GM12873 (cell line): ENCODE results near the gene EFCAB14.

Source experiments
- CTCF ChIP-seq: IDR thresholded peaks from 2 replicates; pipeline ENCODE4 v1.5.1; 2012; ENCODE audit warnings: low read depth, mild to moderate bottlenecking, moderate library complexity, low read length, control low read depth; ENCODE audit not compliant: insufficient read depth; ENCODE audit errors: missing control alignments

Gene EFCAB14

GRCh38 chr1:46697053-46697452 is 21.9 kb downstream of the EFCAB14 start:
- no peak for TF ChIP-seq CTCF

DNA sequence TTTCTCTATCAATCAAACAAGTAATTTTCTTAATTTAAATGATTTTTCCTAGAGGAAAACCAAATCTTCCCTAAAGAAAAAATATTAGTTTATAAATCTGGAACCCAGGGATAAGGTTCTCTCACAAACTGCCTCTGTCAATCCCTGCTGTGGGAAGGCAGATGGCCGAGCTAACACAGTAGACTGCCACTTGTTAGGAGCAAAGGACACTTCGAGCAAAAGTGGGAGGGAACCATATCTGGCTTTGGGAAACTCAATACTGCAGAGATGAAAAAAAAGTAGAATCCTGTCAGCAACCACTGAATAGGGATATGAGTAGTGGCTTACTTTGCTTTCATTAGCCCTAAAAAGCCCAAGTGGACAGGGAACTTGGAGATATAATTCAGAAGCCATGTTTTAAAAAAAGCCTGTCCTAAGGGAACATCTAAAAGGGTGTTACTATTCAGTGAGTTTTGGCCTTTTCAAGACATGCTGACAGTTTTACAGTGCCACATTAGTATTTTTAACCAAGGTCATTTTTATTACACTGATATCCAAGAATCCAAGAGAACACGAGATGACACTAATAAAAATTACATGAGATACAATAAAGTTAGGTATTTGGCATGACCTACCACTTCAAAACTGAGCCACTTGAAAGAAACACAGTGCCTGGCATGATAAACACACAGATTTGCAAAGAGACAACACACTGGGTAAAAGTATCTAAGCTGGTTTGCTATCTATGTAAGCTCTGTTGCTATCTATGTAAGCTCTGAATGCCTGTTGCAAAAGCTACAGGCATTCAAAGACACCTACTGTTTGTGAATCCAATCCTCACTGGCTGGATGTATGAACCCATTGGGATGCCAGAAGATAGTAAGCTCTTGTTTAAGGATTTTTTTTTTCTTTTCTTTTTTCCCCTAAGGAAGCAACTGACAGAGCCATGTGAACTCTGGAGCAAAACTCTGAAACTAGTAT is 25.8 kb downstream of the EFCAB14 start:
- TF ChIP-seq CTCF: no peak

GRCh38 chr1:46691997-46692790 is 26.7 kb downstream of the EFCAB14 start:
- no peak for TF ChIP-seq CTCF

DNA sequence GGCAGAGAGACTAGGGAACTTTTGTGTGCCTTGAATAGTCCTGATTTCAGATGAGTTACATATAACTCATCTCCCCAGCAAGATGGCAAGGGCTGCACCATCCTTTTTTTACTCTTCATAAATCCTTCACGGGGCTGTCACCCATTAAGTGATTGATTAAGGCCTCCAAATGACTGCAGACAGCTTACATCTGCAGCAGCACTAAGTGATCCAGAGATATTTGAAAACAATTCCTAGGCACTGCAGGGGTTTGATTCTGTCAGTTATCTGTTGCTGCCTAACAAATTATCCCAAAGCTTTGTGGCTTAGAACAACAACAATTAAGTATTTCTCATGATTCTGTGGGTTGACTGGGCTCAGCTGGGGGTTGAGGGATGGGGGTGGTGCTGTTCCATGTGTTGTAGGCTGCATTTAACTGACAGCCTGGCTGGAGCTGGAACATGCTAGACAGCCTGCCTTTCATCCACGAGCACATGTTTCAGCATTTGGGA is 27.9 kb downstream of the EFCAB14 start:
- no peak for TF ChIP-seq CTCF

GRCh38 chr1:46689897-46690296 is 29.0 kb downstream of the EFCAB14 start:
- TF ChIP-seq CTCF: no peak

DNA sequence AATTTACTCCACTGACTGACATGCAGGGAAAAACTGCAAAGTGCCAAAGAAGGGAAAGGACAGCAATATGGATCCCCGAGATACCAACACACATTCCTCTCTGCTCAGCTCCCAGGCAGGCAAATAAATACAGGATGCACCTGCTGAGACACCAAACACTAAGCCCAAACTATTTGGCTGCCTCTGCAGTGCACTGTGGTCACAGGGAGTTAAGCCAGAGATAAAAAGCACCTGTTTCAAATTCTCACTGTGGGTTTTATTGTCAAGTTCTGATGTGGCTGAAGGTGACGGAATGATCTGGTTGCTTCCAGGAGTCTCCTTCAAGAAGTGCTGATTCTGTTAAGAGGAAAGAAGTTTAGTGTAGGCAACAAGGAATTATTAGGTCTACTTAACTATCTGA is 29.6 kb downstream of the EFCAB14 start:
- TF ChIP-seq CTCF: no peak
